Heart right ventricle (tissue), 16 donors: ENCODE measurements around the gene CROCC2. TPM values are rescaled to one million over a fixed set of nuclear protein-coding genes. Genes with fewer than 3 reads are reported as not detected.

Experiments
- ATAC-seq, 8 donors: fragments of 200-7000 bp; cut with Tn5 transposase; one replicate each; pipeline ENCODE4 v1.9.1; 2020; ENCODE audit warnings: mild to moderate bottlenecking in 8 of 8, moderate library complexity in 8 of 8, moderate number of reproducible peaks in 1 of 8
- DNase-seq, 2 donors: peaks; one replicate each; pipeline ENCODE4 v3.0.0-alpha.2; 2020
- H3K27ac ChIP-seq, 10 donors: fragments of 200-600 bp; sonication (generic) in 2 of 10; one replicate each; pipeline versions ENCODE4 v1.5.0 to v1.8.0; 2020 to 2022; ENCODE audit warnings: mild to moderate bottlenecking in 3 of 10
- H3K27me3 ChIP-seq, 7 donors: fragments of 200-600 bp; one replicate each; pipeline ENCODE4 v1.8.0; 2021 to 2022; ENCODE audit warnings: mild to moderate bottlenecking in 2 of 7
- H3K36me3 ChIP-seq, 9 donors: fragments of 200-600 bp; sonication (generic) in 1 of 9; one replicate each; pipeline versions ENCODE4 v1.5.0 to v1.8.0; 2020 to 2022; ENCODE audit warnings: mild to moderate bottlenecking in 2 of 9
- H3K4me1 ChIP-seq, 9 donors: fragments of 200-600 bp; sonication (generic) in 1 of 9; one replicate each; pipeline versions ENCODE4 v1.5.0 to v1.8.0; 2020 to 2022; ENCODE audit warnings: mild to moderate bottlenecking in 4 of 9
- H3K4me3 ChIP-seq, 10 donors: fragments of 200-600 bp; sonication (generic) in 2 of 10; one replicate each; pipeline versions ENCODE4 v1.5.0 to v1.8.0; 2020 to 2022; ENCODE audit warnings: mild to moderate bottlenecking in 7 of 10, moderate library complexity in 2 of 10
- H3K9me3 ChIP-seq, 11 donors: fragments of 200-600 bp in 10 of 11; sonication (generic) in 2 of 11; one replicate each; pipeline versions ENCODE4 v1.5.0 to v1.8.0; 2013 to 2022; ENCODE audit warnings: mild to moderate bottlenecking in 2 of 11, control low read depth in 1 of 11, moderate library complexity in 1 of 11
- WGBS, 2 donors: extraction: QIAGEN DNeasy Blood & Tissue Kit; methylation state at CpG; one replicate each; pipeline ENCODE4 v1.1.7; 2013; ENCODE audit warnings: inconsistent platforms in 1 of 2; 5-methylcytosine and 5-hydroxymethylcytosine counted together
- intact Hi-C, 10 donors: fragments of 100-400 bp; cut with DNase I; formaldehyde crosslinking; loops; one replicate each; pipeline versions ENCODE4 v1.11.1 to v1.14.2; 2022
- polyA plus RNA-seq, 2 donors: library from polyadenylated mRNA; stranded (reverse); fragments of 200-250 nt; gene quantifications; one replicate each; pipeline ENCODE4 v1.2.3, GENCODE V29; 2013
- total RNA-seq, 10 donors: library from RNA; stranded (reverse); fragmentation: NEBNext Ultra II Directional in 3 of 10; extraction: Animal tissue kit (Norgen Biotek cat#: 25700) in 3 of 10; gene quantifications; one replicate each; pipeline versions ENCODE4 v1.2.1 to v1.2.4, GENCODE V29; 2021 to 2023
- TF ChIP-seq, protein P1 (sequence below), 9 donors: fragments of 200-600 bp; sonication (generic) in 2 of 9; IDR thresholded peaks; one replicate each; pipeline versions ENCODE4 v1.5.0 to v1.8.0; 2021 to 2022; ENCODE audit warnings: antibody characterized with exemption in 9 of 9, mild to moderate bottlenecking in 5 of 9, moderate library complexity in 1 of 9
- donor health status: Arrhythmogenic right ventricular cardiomyopathy.
- donor health status: ischemic (EF 13 %, LVEDD 7.1; RV severe dilation, severe dysfunction).
- donor health status: healthy with polysubstance abuse.
- donor health status: DM: no; HTN: yes; CAD: no.
- donor health status: DM: no; HTN: no; CAD: no.
- donor health status: ischemic (EF 25% LVEDD 6.9; RV normal size, moderate dysfunction).
- donor health status: ischemic (EF 25% LVEDD 5.7; RV mildly dilated, moderate dysfunction).
- donor health status: healthy.
- donor health status: DM: yes; HTN: yes; CAD: no.
- donor health status: Ischemic cardiomyopathy.
- donor health status: ischemic (EF 35%, LVEDD 5.7; RV mildly dilated, moderate dysfunction).
- donor health status: nonischemic (EF 11% LVEDD 7.7; RV severe dilation, severe dysfunction).
- donor health status: DM: yes; HTN: yes; CAD: no.
- donor health status: PGD.
- donor health status: ischemic (EF 29% LVEDD 5.4; RV normal size, mild dysfunction).
- donor health status: nonischemic (EF 23%, LVEDD 6.1; RV moderate dilation, normal function).

The CROCC2 gene
- total and polyA plus RNA-seq, 12 donors: 0.06 TPM; not detected in 11

DNA sequence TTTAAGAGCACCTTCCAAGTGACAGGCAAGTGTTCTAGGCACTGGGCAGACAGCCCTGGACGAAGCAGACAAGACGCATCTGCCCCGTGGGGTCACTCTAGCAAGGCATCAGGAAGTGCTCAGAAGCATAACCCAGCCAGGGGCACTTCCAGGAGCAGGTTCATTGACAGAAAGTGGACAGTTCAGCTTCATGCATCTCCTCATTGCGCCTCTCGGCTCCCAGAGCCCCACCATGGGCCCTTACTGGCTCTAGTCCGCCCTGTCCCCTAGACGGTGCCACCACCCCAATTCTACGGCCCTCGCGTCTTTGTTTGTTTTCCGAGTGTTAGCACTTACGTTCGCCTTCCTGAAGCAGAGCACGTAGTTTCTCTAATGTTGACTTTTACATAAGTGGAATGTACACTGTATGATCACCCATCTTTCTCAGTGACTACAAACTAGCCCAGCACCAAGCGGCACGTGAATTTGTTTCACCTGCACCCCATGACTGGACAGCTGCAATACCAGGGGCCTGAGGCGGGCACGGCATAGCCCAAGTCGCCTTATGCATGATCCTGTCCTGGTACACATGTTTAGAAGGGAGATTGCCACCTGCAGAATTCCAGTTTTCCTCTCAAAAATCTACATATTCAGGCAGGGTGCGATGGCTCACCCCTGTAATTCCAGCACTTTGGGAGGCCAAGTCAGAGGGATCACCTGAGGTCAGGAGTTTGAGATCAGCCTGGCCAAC is 125.5 kb downstream of the CROCC2 start:
- no peak for ATAC-seq
- H3K9me3 ChIP-seq: peaks cover 0 to 9% (median 2%) of the 10 kb centered on the region in 11 donors
- 93 to 96% methylated on average over 20 of the region's 20 CpGs for WGBS, 2 donors
- H3K27me3 ChIP-seq: peaks cover 0 to 6% (median 0%) of the 10 kb centered on the region in 7 donors
- H3K4me1 ChIP-seq: peaks cover 3 to 7% (median 6%) of the 10 kb centered on the region in 9 donors
- intact Hi-C loops: no loop called here
- H3K27ac ChIP-seq: no peak overlapping the region
- TF ChIP-seq, protein P1, sequence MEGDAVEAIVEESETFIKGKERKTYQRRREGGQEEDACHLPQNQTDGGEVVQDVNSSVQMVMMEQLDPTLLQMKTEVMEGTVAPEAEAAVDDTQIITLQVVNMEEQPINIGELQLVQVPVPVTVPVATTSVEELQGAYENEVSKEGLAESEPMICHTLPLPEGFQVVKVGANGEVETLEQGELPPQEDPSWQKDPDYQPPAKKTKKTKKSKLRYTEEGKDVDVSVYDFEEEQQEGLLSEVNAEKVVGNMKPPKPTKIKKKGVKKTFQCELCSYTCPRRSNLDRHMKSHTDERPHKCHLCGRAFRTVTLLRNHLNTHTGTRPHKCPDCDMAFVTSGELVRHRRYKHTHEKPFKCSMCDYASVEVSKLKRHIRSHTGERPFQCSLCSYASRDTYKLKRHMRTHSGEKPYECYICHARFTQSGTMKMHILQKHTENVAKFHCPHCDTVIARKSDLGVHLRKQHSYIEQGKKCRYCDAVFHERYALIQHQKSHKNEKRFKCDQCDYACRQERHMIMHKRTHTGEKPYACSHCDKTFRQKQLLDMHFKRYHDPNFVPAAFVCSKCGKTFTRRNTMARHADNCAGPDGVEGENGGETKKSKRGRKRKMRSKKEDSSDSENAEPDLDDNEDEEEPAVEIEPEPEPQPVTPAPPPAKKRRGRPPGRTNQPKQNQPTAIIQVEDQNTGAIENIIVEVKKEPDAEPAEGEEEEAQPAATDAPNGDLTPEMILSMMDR (IDR thresholded peaks at IDR 0.05): no peak
- H3K4me3 ChIP-seq: no peak overlapping the region
- H3K36me3 ChIP-seq: peaks cover 0 to 31% (median 4%) of the 10 kb centered on the region in 9 donors
- no peak for DNase-seq

DNA sequence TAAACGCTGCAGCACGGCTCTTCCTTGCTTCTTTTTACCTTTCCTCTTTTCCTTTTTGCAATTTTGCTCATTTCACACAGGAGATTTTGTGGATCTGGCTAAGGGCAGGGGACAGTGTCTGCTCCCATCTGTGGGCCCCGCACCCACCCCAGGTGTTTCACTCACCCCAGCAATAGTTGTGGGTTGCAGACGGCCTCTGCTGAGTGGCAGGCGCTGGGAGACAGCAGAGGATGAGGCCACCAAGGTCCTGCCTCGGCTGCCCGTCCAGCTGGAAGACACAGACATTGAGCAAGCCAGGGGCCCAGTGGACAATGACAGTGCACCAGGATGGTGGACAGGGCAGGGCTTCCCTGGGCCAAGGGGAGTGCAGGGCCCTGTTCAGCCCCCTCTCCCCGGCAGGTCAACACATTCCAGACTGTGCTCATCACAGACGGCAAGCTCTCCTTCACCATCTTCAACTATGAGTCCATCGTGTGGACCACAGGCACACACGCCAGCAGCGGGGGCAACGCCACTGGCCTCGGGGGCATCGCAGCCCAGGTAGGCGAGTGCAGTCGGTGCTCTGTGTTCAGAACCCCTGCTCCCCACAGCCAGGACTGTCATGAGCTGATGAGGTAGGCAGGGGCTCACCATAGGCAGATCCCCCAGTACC is 127.3 kb downstream of the CROCC2 start:
- Histone ChIP-seq H3K4me3 (no peak overlapping the region), H3K27ac (no peak overlapping the region), H3K9me3 (no peaks in the 10 kb centered on the region), H3K4me1 (peaks cover 3 to 10% (median 9%) of the 10 kb centered on the region in 9 donors), H3K27me3 (peaks cover 0 to 16% (median 5%) of the 10 kb centered on the region in 7 donors), H3K36me3 (peaks cover 0 to 35% (median 6%) of the 10 kb centered on the region in 9 donors)
- TF ChIP-seq, protein P1 (IDR thresholded peaks at IDR 0.05): no peak
- ATAC-seq: no peak
- DNase-seq: no peak
- 84 to 90% methylated on average over 16 to 17 of the region's 17 CpGs for WGBS, 2 donors
- intact Hi-C loops: no loop called here

DNA sequence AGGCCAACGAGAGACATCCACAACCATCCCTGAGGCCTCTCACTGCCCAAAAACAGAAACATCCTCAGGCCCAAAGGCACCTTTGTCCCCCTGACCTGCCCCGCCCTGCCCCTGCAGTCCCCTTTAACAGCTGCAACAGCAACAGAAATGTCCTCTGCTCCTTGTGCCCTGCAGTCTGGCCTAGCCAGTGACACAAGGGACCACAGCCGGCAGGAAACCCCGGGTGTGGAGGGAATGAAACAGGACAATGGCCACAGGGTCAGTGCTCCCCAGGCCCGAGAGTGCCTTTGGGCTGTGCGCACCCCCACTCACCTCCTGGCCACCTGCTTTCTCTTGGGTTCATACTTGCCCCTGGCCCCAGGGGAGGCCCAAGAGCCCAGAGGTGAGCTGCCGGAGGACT is 127.9 kb downstream of the CROCC2 start:
- DNase-seq (no peak), ATAC-seq (no peak)
- 85 to 87% methylated on average over 7 of the region's 7 CpGs for WGBS, 2 donors
- peaks cover 0 to 16% (median 5%) of the 10 kb centered on the region in 7 donors for H3K27me3 ChIP-seq
- intact Hi-C loops: no loop called here
- H3K36me3 ChIP-seq: peaks cover 0 to 39% (median 8%) of the 10 kb centered on the region in 9 donors
- no peaks in the 10 kb centered on the region for H3K9me3 ChIP-seq
- H3K4me1 ChIP-seq: peaks cover 3 to 10% (median 9%) of the 10 kb centered on the region in 9 donors
- H3K27ac ChIP-seq: no peak overlapping the region
- TF ChIP-seq, protein P1 (IDR thresholded peaks at IDR 0.05): no peak
- H3K4me3 ChIP-seq: no peak overlapping the region

DNA sequence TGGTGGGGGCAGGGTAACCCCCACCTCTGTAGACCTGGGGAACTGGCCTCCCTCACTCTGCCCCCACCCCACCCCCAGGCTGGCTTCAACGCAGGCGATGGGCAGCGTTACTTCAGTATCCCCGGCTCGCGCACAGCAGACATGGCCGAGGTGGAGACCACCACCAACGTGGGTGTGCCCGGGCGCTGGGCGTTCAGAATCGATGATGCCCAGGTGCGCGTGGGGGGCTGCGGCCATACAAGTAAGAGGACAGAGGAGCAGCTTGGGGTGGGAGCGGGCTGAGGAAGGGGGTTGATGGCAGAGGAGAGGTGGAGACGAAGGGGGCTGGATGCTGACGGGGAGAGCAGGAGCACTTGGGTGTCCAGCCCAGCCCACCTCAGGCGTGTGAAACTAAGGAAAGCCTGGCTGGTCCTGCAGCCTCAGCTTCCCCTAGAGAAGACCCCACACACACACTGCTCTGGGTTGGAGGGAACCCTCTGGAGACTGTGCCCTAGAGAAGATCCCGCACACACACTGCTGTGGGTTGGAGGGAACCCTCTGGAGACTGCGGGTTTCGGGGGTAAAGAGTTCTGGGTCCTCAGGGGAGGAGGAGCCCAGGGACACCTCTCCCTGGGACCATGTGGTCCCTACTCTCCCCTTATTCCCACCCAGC is 128.5 kb downstream of the CROCC2 start:
- Histone ChIP-seq H3K4me1 (peaks cover 3 to 10% (median 9%) of the 10 kb centered on the region in 9 donors), H3K4me3 (no peak overlapping the region), H3K36me3 (peaks cover 0 to 39% (median 8%) of the 10 kb centered on the region in 9 donors), H3K27me3 (peaks cover 0 to 16% (median 5%) of the 10 kb centered on the region in 7 donors), H3K27ac (no peak overlapping the region), H3K9me3 (no peaks in the 10 kb centered on the region)
- TF ChIP-seq, protein P1 (IDR thresholded peaks at IDR 0.05): no peak
- DNase-seq (no peak), ATAC-seq (no peak)
- 91 to 94% methylated on average over 22 of the region's 22 CpGs for WGBS, 2 donors
- intact Hi-C loops: no loop called here
